Fibroblast of lung (primary cell): ENCODE measurements around the gene KIAA0753. TPM values are rescaled to one million over a fixed set of nuclear protein-coding genes. Genes with fewer than 3 reads are reported as not detected.

Experiments
- DNase-seq, 2 donors: peaks; one replicate each; pipeline versions ENCODE4 v3.0.0 to v3.0.0-alpha.2; 2010; ENCODE audit warnings: low read depth in 2 of 2
- H2AFZ ChIP-seq: 2 replicates; pipeline ENCODE4 v1.5.1; 2012; ENCODE audit warnings: low read length, control low read depth, inconsistent platforms
- H3K27ac ChIP-seq: 2 replicates; pipeline ENCODE4 v1.5.1; 2011; ENCODE audit warnings: low read length, control low read depth; ENCODE audit not compliant: insufficient read depth
- H3K27me3 ChIP-seq: 2 replicates; pipeline ENCODE4 v1.5.1; 2011; ENCODE audit warnings: mild to moderate bottlenecking, low read length; ENCODE audit not compliant: control insufficient read depth, insufficient read depth
- H3K36me3 ChIP-seq: 2 replicates; pipeline ENCODE4 v1.5.1; 2011; ENCODE audit warnings: low read length; ENCODE audit not compliant: control insufficient read depth, insufficient read depth
- H3K4me1 ChIP-seq: 2 replicates; pipeline ENCODE4 v1.5.1; 2011; ENCODE audit warnings: low read length; ENCODE audit not compliant: control insufficient read depth, insufficient read depth; ENCODE audit errors: extremely low read depth
- H3K4me2 ChIP-seq: 2 replicates; pipeline ENCODE4 v1.5.1; 2011; ENCODE audit warnings: low read length, control low read depth; ENCODE audit not compliant: insufficient read depth; ENCODE audit errors: extremely low read depth
- H3K4me3 ChIP-seq, 4 experiments: fragments of 200-600 bp in 1 of 4; sonication (generic) in 1 of 4; replicated peaks in 1 of 4; 2 replicates each; pipeline ENCODE4 v1.5.1; 2011 to 2016; ENCODE audit warnings: low read length in 4 of 4, low read depth in 3 of 4, mild to moderate bottlenecking in 3 of 4, control low read depth in 2 of 4, inconsistent platforms in 1 of 4, mixed read lengths in 1 of 4; ENCODE audit not compliant: insufficient read depth in 1 of 4; ENCODE audit errors: control extremely low read depth in 1 of 4
- H3K79me2 ChIP-seq: 2 replicates; pipeline ENCODE4 v1.5.1; 2012; ENCODE audit warnings: mild to moderate bottlenecking, low read length, inconsistent platforms; ENCODE audit not compliant: control insufficient read depth, insufficient read depth
- H3K9ac ChIP-seq: 2 replicates; pipeline ENCODE4 v1.5.1; 2011; ENCODE audit warnings: mild to moderate bottlenecking, low read length, control low read depth; ENCODE audit not compliant: insufficient read depth
- H3K9me3 ChIP-seq: 2 replicates; pipeline ENCODE4 v1.5.1; 2012; ENCODE audit warnings: low read depth, low read length; ENCODE audit not compliant: control insufficient read depth, insufficient read depth
- H4K20me1 ChIP-seq: 2 replicates; pipeline ENCODE4 v1.5.1; 2011; ENCODE audit warnings: low read length; ENCODE audit not compliant: control insufficient read depth, insufficient read depth; ENCODE audit errors: extremely low read depth
- CTCF ChIP-seq, 2 donors: IDR thresholded peaks in 1 of 2; conservative IDR thresholded peaks in 1 of 2; 1 replicate in 1 of 2; 2 replicates in 1 of 2; pipeline ENCODE4 v1.5.1; 2011 to 2012; ENCODE audit warnings: low read length in 2 of 2, control low read depth in 1 of 2, inconsistent platforms in 1 of 2, low read depth in 1 of 2, mild to moderate bottlenecking in 1 of 2
- EZH2 ChIP-seq: IDR thresholded peaks from 2 replicates; pipeline ENCODE4 v1.5.1; 2012; ENCODE audit warnings: low read length, control low read depth, mild to moderate bottlenecking; ENCODE audit errors: missing control alignments
- polyA plus RNA-seq, 2 donors: library from polyadenylated mRNA; depleted of rRNA in 1 of 2; stranded (reverse) in 1 of 2; unstranded in 1 of 2; fragments of >200 nt; gene quantifications; 2 replicates each; pipeline ENCODE4 v1.2.1, GENCODE V29; 2011 to 2012; ENCODE audit warnings: missing spikeins in 1 of 2
- total RNA-seq: library from RNA; depleted of rRNA; stranded (reverse); fragments of >200 nt; gene quantifications from 2 replicates; pipeline ENCODE4 v1.2.1, GENCODE V29; 2014

Gene KIAA0753
- total and polyA plus RNA-seq, 2 donors (not counting 1 experiment from before 2014, with no cell fraction given) = 5.8 to 12.9 TPM

DNA sequence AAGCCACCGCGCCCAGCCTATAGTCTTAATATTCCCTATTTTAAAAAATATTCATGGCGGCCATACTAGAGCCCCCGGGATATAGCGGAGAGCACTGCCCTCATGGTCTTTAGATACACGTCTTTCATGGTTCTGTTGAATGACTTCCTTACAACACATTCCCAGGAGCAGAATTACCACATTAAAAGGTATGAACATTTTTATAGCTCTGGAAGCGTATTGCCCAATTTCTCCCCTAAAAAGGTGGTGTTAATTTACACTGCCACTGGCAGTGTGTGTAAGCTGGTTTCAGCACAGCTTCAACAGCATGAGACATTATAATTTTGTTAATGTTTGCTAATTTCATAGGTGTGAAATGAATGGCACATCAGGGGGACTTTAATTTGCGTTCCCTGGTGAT, 30.1 kb upstream of the KIAA0753 start:
- no peaks in the 10 kb centered on the region for H3K4me1 ChIP-seq
- no peak overlapping the region for H3K4me2 ChIP-seq
- DNase-seq = no peak
- H3K36me3 ChIP-seq = no peaks in the 10 kb centered on the region
- peaks cover 7% of the 10 kb centered on the region for H3K27me3 ChIP-seq
- no peak overlapping the region for H2AFZ ChIP-seq
- H3K9me3 ChIP-seq = no peaks in the 10 kb centered on the region
- TF ChIP-seq EZH2 (no peak), CTCF (conservative IDR thresholded peaks at IDR 0.05 in 1 of 2, IDR thresholded peaks at IDR 0.05 in 1 of 2; ENCODE audit: low read depth in 1 of 2, low read length in 2 of 2) (no peak)
- no peak overlapping the region for H3K4me3 ChIP-seq
- H3K27ac ChIP-seq = no peak overlapping the region
- H4K20me1 ChIP-seq = no peaks in the 10 kb centered on the region
- no peak overlapping the region for H3K9ac ChIP-seq
- no peaks in the 10 kb centered on the region for H3K79me2 ChIP-seq

DNA sequence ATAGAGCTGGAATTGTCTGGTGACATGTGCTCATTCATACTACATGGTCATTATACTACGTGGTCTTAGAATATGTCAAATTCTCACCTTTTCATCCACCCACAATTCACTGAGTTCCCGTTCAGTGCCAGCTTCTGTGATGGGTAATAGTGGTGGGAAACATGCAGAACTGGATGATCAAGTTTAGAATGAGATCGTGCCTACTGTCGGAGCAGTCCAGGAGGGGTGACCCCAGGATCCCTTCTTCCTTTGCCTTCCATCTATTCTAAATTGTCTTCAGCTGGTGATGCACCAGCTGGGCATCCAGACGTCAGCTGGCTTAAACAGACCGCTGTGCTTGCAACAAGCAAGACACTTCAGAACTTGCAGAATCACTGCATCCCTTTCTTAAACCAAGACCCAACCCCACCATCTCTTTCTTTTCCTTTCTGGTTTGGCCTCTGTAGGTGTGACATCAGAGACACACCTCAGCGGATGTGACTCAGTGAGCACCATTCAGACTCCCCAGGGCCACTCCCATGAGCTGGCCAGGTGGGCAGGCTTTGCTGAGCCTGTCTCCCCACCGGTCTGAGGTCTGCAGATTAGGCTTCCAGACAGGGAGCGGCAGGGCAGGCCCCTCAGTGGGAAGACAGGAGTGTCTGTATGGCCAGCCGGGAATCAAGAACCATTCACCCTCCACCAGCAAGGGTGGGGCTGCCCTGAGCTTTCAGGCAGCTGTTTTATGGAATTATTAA, 29.1 kb upstream of the KIAA0753 start:
- Histone ChIP-seq H3K27me3 (peaks cover 7% of the 10 kb centered on the region), H3K4me1 (no peaks in the 10 kb centered on the region), H3K4me3 (no peak overlapping the region), H2AFZ (no peak overlapping the region), H3K9ac (no peak overlapping the region), H3K4me2 (no peak overlapping the region), H3K79me2 (no peaks in the 10 kb centered on the region), H3K36me3 (no peaks in the 10 kb centered on the region), H3K9me3 (no peaks in the 10 kb centered on the region), H4K20me1 (no peaks in the 10 kb centered on the region), H3K27ac (no peak overlapping the region)
- DNase-seq = no peak
- no peak for TF ChIP-seq EZH2
- no peak for TF ChIP-seq CTCF (conservative IDR thresholded peaks at IDR 0.05 in 1 of 2, IDR thresholded peaks at IDR 0.05 in 1 of 2; ENCODE audit: low read depth in 1 of 2, low read length in 2 of 2)

DNA sequence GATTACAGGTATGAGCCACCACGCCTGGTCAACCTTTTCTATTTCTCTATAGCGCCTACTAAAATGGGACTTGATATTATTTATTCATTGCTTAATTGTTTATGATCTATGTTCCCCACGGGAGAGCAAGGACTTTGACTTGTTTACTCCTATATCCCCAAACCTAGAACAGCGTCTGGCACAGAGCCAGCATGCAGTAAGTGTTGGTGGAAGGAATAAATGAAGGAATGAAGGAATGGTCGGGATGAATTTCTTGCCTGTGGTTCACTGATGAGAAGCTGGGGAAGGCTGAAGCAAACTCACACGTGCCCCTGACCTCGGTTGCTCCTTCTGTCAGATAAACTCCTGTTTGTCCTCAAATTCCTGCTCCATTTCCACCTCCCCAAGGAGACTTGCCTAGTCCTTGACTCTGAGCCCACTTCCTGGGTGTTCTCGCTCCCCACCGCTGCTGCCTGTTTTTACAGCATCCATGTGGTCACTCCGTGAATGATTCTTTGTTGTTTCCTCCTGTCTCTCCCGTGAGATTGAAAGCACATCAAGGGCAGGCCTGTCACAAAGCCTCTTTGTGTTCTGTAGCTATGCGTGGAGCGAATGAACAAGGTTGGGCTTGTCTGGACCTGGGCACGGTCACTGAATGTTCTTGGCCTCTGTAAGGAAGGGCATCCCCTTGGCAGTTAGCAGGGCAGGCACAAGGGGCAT, 28.4 kb upstream of the KIAA0753 start:
- Histone ChIP-seq H4K20me1 (no peaks in the 10 kb centered on the region), H3K9me3 (no peaks in the 10 kb centered on the region), H3K79me2 (no peaks in the 10 kb centered on the region), H3K27me3 (peaks cover 7% of the 10 kb centered on the region), H3K4me3 (no peak overlapping the region), H2AFZ (no peak overlapping the region), H3K9ac (no peak overlapping the region), H3K4me1 (no peaks in the 10 kb centered on the region), H3K36me3 (no peaks in the 10 kb centered on the region), H3K27ac (no peak overlapping the region), H3K4me2 (no peak overlapping the region)
- no peak for DNase-seq
- TF ChIP-seq EZH2 = no peak
- TF ChIP-seq CTCF (conservative IDR thresholded peaks at IDR 0.05 in 1 of 2, IDR thresholded peaks at IDR 0.05 in 1 of 2; ENCODE audit: low read depth in 1 of 2, low read length in 2 of 2) = no peak
